Muscle layer of duodenum (tissue), 2 donors: ENCODE measurements around the gene TIAM1.

Experiments used
- H3K27ac ChIP-seq: one replicate; pipeline ENCODE4 v1.7.0; 2013; ENCODE audit warnings: mild to moderate bottlenecking, low read length
- H3K27me3 ChIP-seq: one replicate; pipeline ENCODE4 v1.7.0; 2013; ENCODE audit warnings: low read depth, mild to moderate bottlenecking, control low read depth, low read length
- H3K36me3 ChIP-seq, 2 donors: one replicate each; pipeline ENCODE4 v1.7.0; 2013; ENCODE audit warnings: low read length in 2 of 2, control low read depth in 1 of 2, mild to moderate bottlenecking in 1 of 2; ENCODE audit not compliant: insufficient read depth in 2 of 2, control insufficient read depth in 1 of 2
- H3K4me1 ChIP-seq, 2 donors: one replicate each; pipeline ENCODE4 v1.7.0; 2013; ENCODE audit warnings: low read length in 2 of 2, mild to moderate bottlenecking in 2 of 2, control low read depth in 1 of 2, moderate library complexity in 1 of 2; ENCODE audit not compliant: insufficient read depth in 2 of 2, control insufficient read depth in 1 of 2
- H3K4me3 ChIP-seq, 2 donors: one replicate each; pipeline ENCODE4 v1.7.0; 2013; ENCODE audit warnings: low read length in 2 of 2, low read depth in 1 of 2, mild to moderate bottlenecking in 1 of 2
- H3K9me3 ChIP-seq, 2 donors: one replicate each; pipeline ENCODE4 v1.7.0; 2013; ENCODE audit warnings: low read length in 2 of 2, control low read depth in 1 of 2, mild to moderate bottlenecking in 1 of 2; ENCODE audit not compliant: control insufficient read depth in 1 of 2
- donor health status: healthy.

Gene TIAM1

GRCh38 chr21:31222142-31222541 lies 121.9 kb downstream of the TIAM1 start:
- H3K9me3 ChIP-seq: no peaks in the 10 kb centered on the region
- no peak overlapping the region for H3K27ac ChIP-seq
- H3K27me3 ChIP-seq: no peaks in the 10 kb centered on the region
- H3K4me1 ChIP-seq: no peaks in the 10 kb centered on the region
- no peaks in the 10 kb centered on the region for H3K36me3 ChIP-seq
- no peak overlapping the region for H3K4me3 ChIP-seq

GRCh38 chr21:31221043-31221442 lies 123.0 kb downstream of the TIAM1 start:
- Histone ChIP-seq H3K27me3 (no peaks in the 10 kb centered on the region), H3K4me3 (no peak overlapping the region), H3K9me3 (no peaks in the 10 kb centered on the region), H3K36me3 (no peaks in the 10 kb centered on the region), H3K27ac (no peak overlapping the region), H3K4me1 (no peaks in the 10 kb centered on the region)

GRCh38 chr21:31220575-31220974 lies 123.5 kb downstream of the TIAM1 start:
- no peak overlapping the region for H3K27ac ChIP-seq
- H3K4me1 ChIP-seq: no peaks in the 10 kb centered on the region
- H3K9me3 ChIP-seq: no peaks in the 10 kb centered on the region
- no peaks in the 10 kb centered on the region for H3K36me3 ChIP-seq
- H3K27me3 ChIP-seq: no peaks in the 10 kb centered on the region
- H3K4me3 ChIP-seq: no peak overlapping the region

GRCh38 chr21:31218830-31219608 lies 125.0 kb downstream of the TIAM1 start:
- Histone ChIP-seq H3K4me3 (no peak overlapping the region), H3K36me3 (no peaks in the 10 kb centered on the region), H3K27ac (no peak overlapping the region)

GRCh38 chr21:31216206-31216605 lies 127.9 kb downstream of the TIAM1 start:
- no peaks in the 10 kb centered on the region for H3K9me3 ChIP-seq
- H3K4me3 ChIP-seq: no peak overlapping the region
- no peaks in the 10 kb centered on the region for H3K36me3 ChIP-seq
- H3K27me3 ChIP-seq: no peaks in the 10 kb centered on the region
- H3K4me1 ChIP-seq: no peaks in the 10 kb centered on the region
- H3K27ac ChIP-seq: no peak overlapping the region

More at GRCh38 chr21:31218830-31219608, 125.0 kb downstream of the TIAM1 start:
- no peaks in the 10 kb centered on the region for H3K4me1 ChIP-seq
- H3K9me3 ChIP-seq: no peaks in the 10 kb centered on the region
- H3K27me3 ChIP-seq: no peaks in the 10 kb centered on the region

GRCh38 chr21:31213787-31214186 lies 130.3 kb downstream of the TIAM1 start:
- Histone ChIP-seq H3K9me3 (no peaks in the 10 kb centered on the region), H3K4me3 (no peak overlapping the region), H3K27me3 (no peaks in the 10 kb centered on the region), H3K4me1 (no peaks in the 10 kb centered on the region), H3K27ac (no peak overlapping the region), H3K36me3 (no peaks in the 10 kb centered on the region)

GRCh38 chr21:31211836-31212235 lies 132.2 kb downstream of the TIAM1 start:
- Histone ChIP-seq H3K4me3 (no peak overlapping the region), H3K9me3 (no peaks in the 10 kb centered on the region), H3K27me3 (no peaks in the 10 kb centered on the region), H3K36me3 (no peaks in the 10 kb centered on the region), H3K4me1 (no peaks in the 10 kb centered on the region), H3K27ac (no peak overlapping the region)

GRCh38 chr21:31205412-31205811 lies 138.6 kb downstream of the TIAM1 start:
- no peaks in the 10 kb centered on the region for H3K27me3 ChIP-seq

GRCh38 chr21:31204801-31205200 lies 139.3 kb downstream of the TIAM1 start:
- Histone ChIP-seq H3K4me1 (peaks cover 0 to 3% of the 10 kb centered on the region in 2 donors), H3K9me3 (no peaks in the 10 kb centered on the region), H3K36me3 (no peaks in the 10 kb centered on the region), H3K27me3 (no peaks in the 10 kb centered on the region), H3K4me3 (no peak overlapping the region), H3K27ac (no peak overlapping the region)

More at GRCh38 chr21:31205412-31205811, 138.6 kb downstream of the TIAM1 start:
- peaks cover 0 to 3% of the 10 kb centered on the region in 2 donors for H3K4me1 ChIP-seq
- H3K27ac ChIP-seq: no peak overlapping the region
- no peaks in the 10 kb centered on the region for H3K9me3 ChIP-seq
- H3K4me3 ChIP-seq: no peak overlapping the region
- no peaks in the 10 kb centered on the region for H3K36me3 ChIP-seq

- Histone ChIP-seq H3K36me3 (no peaks in the 10 kb centered on the region), H3K4me3 (no peak overlapping the region), H3K4me1 (peaks cover 0 to 3% of the 10 kb centered on the region in 2 donors), H3K9me3 (no peaks in the 10 kb centered on the region), H3K27ac (no peak overlapping the region), H3K27me3 (no peaks in the 10 kb centered on the region)
Measured at GRCh38 chr21:31203431-31204054, 140.5 kb downstream of the TIAM1 start.

GRCh38 chr21:31201548-31201947 lies 142.5 kb downstream of the TIAM1 start:
- no peak overlapping the region for H3K4me3 ChIP-seq
- no peaks in the 10 kb centered on the region for H3K27me3 ChIP-seq
- peaks cover 0 to 3% of the 10 kb centered on the region in 2 donors for H3K4me1 ChIP-seq
- no peaks in the 10 kb centered on the region for H3K36me3 ChIP-seq
- peak overlapping the region; percentile 42 for H3K27ac ChIP-seq
- no peaks in the 10 kb centered on the region for H3K9me3 ChIP-seq
